ENCODE measurements around the gene BCL11A.

Gene BCL11A

GRCh38 chr2:60512641-60513040 lies 40.8 kb downstream of the BCL11A start:
- no peak overlapping the region for H3K4me3 ChIP-seq (ENCODE audit: low read depth, low read length)
- TF ChIP-seq CTCF (IDR thresholded peaks at IDR 0.05; ENCODE audit: insufficient read depth, low read depth, low read length, missing control alignments), result no peak
- DNase-seq (ENCODE audit: low read depth), result no peak

GRCh38 chr2:60512062-60512622 lies 41.3 kb downstream of the BCL11A start:
- H3K4me3 ChIP-seq (ENCODE audit: low read depth, low read length), result no peak overlapping the region
- no peak for TF ChIP-seq CTCF (IDR thresholded peaks at IDR 0.05; ENCODE audit: insufficient read depth, low read depth, low read length, missing control alignments)
- peak; percentile 32 for DNase-seq (ENCODE audit: low read depth)

- no peak overlapping the region for H3K4me3 ChIP-seq (ENCODE audit: low read depth, low read length)
- no peak for DNase-seq (ENCODE audit: low read depth)
- TF ChIP-seq CTCF (IDR thresholded peaks at IDR 0.05; ENCODE audit: insufficient read depth, low read depth, low read length, missing control alignments), result no peak
These were observed 42.7 kb downstream of the BCL11A start for GRCh38 chr2:60510713-60511112.

GRCh38 chr2:60509066-60509465 lies 44.4 kb downstream of the BCL11A start:
- no peak for DNase-seq (ENCODE audit: low read depth)
- no peak overlapping the region for H3K4me3 ChIP-seq (ENCODE audit: low read depth, low read length)
- no peak for TF ChIP-seq CTCF (IDR thresholded peaks at IDR 0.05; ENCODE audit: insufficient read depth, low read depth, low read length, missing control alignments)

- no peak overlapping the region for H3K4me3 ChIP-seq (ENCODE audit: low read depth, low read length)
- DNase-seq (ENCODE audit: low read depth), result no peak
- no peak for TF ChIP-seq CTCF (IDR thresholded peaks at IDR 0.05; ENCODE audit: insufficient read depth, low read depth, low read length, missing control alignments)
These were observed 45.0 kb downstream of the BCL11A start for GRCh38 chr2:60508339-60508917.

- no peak overlapping the region for H3K4me3 ChIP-seq (ENCODE audit: low read depth, low read length)
- no peak for TF ChIP-seq CTCF (IDR thresholded peaks at IDR 0.05; ENCODE audit: insufficient read depth, low read depth, low read length, missing control alignments)
- no peak for DNase-seq (ENCODE audit: low read depth)
These were observed 46.1 kb downstream of the BCL11A start for GRCh38 chr2:60507211-60507965.
